ENCODE results near the gene FFAR4. TPM values are rescaled to one million over a fixed set of nuclear protein-coding genes. Genes with fewer than 3 reads are reported as not detected.

FFAR4 gene
- total RNA-seq, 2 experiments from 2014 or later, result not detected

DNA sequence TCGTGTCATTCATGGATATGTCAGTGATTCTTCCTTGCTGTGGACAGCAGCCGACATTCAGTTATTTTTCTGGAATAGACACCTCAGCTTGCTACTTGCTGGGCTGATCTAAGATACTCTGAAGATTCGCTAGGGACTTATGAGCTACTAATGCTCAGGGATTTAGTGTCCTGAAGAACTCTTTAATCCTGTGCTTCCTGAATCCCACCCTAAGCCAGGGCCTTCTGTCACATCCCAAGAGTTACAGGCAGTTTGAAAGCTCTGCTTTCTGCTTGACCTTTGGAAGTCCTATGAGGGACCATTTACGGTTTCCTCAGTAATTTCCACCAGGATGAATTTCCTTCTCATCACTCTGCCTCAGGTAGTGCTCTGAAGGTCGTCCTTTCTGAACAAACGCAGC, 45.8 kb downstream of the FFAR4 start, which contains the start of gene PDE6C:
Gene PDE6C (plus strand): TSS at position 227 of the 400 bp plus-strand sequence. CDS start 189 bp downstream, outside the sequence.
- H3K27me3 Mint-ChIP-seq (ENCODE audit: low read depth), result peaks cover 7% of the 10 kb centered on the region
- intact Hi-C loops (cut with micrococcal nuclease), result no loop called here
- no peak for DNase-seq
- H3K9me3 Mint-ChIP-seq, result peaks cover 1% of the 10 kb centered on the region
- H3K36me3 Mint-ChIP-seq (ENCODE audit: low read depth), result no peaks in the 10 kb centered on the region
- no peaks in the 10 kb centered on the region for H3K4me1 Mint-ChIP-seq (ENCODE audit: low read depth)
- H3K4me3 Mint-ChIP-seq, result no peak within 1 kb of the TSS
- CTCF ChIA-PET, result interaction anchor here (1.0 kb wide), 1 partner anchor 31 kb away, joined by 3 read pairs; no protein-coding TSS in a partner anchor
- no peak within 1 kb of the TSS for H3K27ac Mint-ChIP-seq

- Mint-ChIP-seq H3K4me3 (no peak overlapping the region), H3K4me1 (ENCODE audit: low read depth) (no peaks in the 10 kb centered on the region), H3K36me3 (ENCODE audit: low read depth) (no peaks in the 10 kb centered on the region), H3K27me3 (ENCODE audit: low read depth) (peaks cover 5% of the 10 kb centered on the region), H3K9me3 (no peaks in the 10 kb centered on the region), H3K27ac (no peak overlapping the region)
- intact Hi-C loops (cut with micrococcal nuclease), result no loop called here
- no peak for DNase-seq
- CTCF ChIA-PET, result interaction anchor here (0.6 kb wide), 1 partner anchor 1358 kb away, joined by 3 read pairs; no protein-coding TSS in a partner anchor
Measured at GRCh38 chr10:93613126-93613525, 46.7 kb downstream of the FFAR4 start.

DNA sequence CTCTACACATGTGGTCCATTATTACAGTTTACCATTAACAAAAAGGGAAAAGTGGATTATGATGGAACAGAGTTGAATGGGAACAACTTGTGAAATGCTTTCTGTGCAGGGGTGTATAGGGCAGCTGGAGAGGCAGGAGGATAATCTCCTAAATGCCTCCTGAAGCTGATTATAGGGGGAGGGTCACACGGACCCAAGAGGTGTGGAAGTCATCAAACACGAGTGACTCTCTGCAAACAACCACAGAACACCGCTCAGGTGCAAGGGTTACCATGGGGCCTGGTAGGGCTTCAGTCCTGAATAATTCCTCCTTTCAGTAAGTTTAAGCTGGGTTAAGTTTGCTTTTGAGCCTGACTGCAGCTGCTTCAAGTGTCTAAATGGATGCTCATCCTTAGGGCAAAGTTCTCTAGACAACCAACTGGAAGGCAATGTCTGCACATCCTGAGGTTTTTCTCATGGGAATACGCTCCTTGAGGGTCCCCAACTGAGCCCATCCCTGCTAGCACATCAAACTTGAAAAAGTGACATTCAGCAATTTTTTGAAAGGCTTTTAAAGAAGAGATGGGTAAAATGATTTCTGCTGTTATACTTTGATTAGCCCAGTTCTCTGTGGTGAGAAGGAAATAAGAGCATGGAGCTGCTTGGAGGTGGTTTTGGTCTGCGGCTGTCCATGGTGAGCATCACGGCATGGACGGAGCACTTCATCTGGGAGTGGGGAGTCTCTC, 47.8 kb downstream of the FFAR4 start:
- intact Hi-C loops (cut with micrococcal nuclease), result no loop called here
- CTCF ChIA-PET, result interaction anchor here (0.6 to 0.7 kb wide), 2 partner anchors 11 to 161 kb away, joined by 3 read pairs; no protein-coding TSS in a partner anchor
- Mint-ChIP-seq H3K27ac (no peak overlapping the region), H3K4me1 (ENCODE audit: low read depth) (no peaks in the 10 kb centered on the region), H3K27me3 (ENCODE audit: low read depth) (peaks cover under 1% of the 10 kb centered on the region), H3K4me3 (no peak overlapping the region), H3K9me3 (no peaks in the 10 kb centered on the region), H3K36me3 (ENCODE audit: low read depth) (no peaks in the 10 kb centered on the region)
- DNase-seq, result no peak

GRCh38 chr10:93615576-93616235, 49.2 kb downstream of the FFAR4 start:
- H3K9me3 Mint-ChIP-seq, result no peaks in the 10 kb centered on the region
- intact Hi-C loops (cut with micrococcal nuclease), result no loop called here
- no peaks in the 10 kb centered on the region for H3K4me1 Mint-ChIP-seq (ENCODE audit: low read depth)
- no peak overlapping the region for H3K4me3 Mint-ChIP-seq
- H3K27me3 Mint-ChIP-seq (ENCODE audit: low read depth), result no peaks in the 10 kb centered on the region
- no peak for DNase-seq
- H3K27ac Mint-ChIP-seq, result no peak overlapping the region
- CTCF ChIA-PET, result no interaction called here
- H3K36me3 Mint-ChIP-seq (ENCODE audit: low read depth), result no peaks in the 10 kb centered on the region

GRCh38 chr10:93620925-93621324, 54.5 kb downstream of the FFAR4 start:
- no peaks in the 10 kb centered on the region for H3K36me3 Mint-ChIP-seq (ENCODE audit: low read depth)
- intact Hi-C loops (cut with micrococcal nuclease), result no loop called here
- no peak overlapping the region for H3K4me3 Mint-ChIP-seq
- no peaks in the 10 kb centered on the region for H3K4me1 Mint-ChIP-seq (ENCODE audit: low read depth)
- CTCF ChIA-PET, result no interaction called here
- no peak overlapping the region for H3K27ac Mint-ChIP-seq
- peaks cover 5% of the 10 kb centered on the region for H3K27me3 Mint-ChIP-seq (ENCODE audit: low read depth)
- H3K9me3 Mint-ChIP-seq, result no peaks in the 10 kb centered on the region
- DNase-seq, result no peak

DNA sequence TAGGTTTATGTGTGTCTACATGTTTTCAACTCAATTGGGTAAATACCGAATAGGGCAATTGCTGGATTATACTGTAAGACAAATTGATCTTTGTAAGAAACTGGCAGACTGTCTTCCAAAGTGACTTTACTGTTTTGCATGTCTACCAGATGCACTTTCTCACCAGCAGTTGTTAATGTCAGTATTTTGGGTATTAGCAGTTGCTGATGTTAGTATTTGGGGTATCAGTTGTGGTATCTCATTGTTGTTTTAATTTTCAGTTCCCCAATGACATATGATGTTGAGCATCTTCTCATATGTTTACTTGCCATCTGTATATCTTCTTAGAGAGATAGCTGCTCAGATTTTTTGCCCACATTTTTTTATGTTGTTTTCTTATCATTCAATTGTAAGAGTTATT, 56.5 kb downstream of the FFAR4 start:
- no peak overlapping the region for H3K27ac Mint-ChIP-seq
- no peaks in the 10 kb centered on the region for H3K36me3 Mint-ChIP-seq (ENCODE audit: low read depth)
- no peaks in the 10 kb centered on the region for H3K4me1 Mint-ChIP-seq (ENCODE audit: low read depth)
- CTCF ChIA-PET, result no interaction called here
- intact Hi-C loops (cut with micrococcal nuclease), result no loop called here
- H3K9me3 Mint-ChIP-seq, result no peaks in the 10 kb centered on the region
- no peak overlapping the region for H3K4me3 Mint-ChIP-seq
- DNase-seq, result no peak
- H3K27me3 Mint-ChIP-seq (ENCODE audit: low read depth), result peaks cover 5% of the 10 kb centered on the region

DNA sequence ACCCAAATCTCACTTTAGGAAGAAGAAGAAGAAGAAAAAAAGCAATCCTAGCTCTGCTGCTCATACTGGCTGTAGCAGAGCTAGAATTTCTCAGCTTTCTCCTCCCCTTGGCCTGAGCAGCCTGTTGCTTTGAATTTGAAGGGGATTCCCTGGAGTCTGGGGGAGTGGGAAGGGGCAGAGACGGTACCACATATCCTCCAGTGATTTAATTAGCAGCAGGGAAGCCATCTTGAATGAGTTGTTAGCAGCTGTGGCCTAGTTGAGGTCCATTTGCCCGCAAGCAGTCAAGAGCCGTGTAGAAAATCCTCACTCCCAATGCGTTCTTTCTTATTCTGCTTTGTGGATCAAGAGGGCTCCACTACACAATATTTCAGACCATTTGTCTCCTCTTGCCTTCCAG, 62.4 kb downstream of the FFAR4 start:
- Mint-ChIP-seq H3K9me3 (no peaks in the 10 kb centered on the region), H3K27me3 (ENCODE audit: low read depth) (peaks cover 4% of the 10 kb centered on the region), H3K27ac (no peak overlapping the region), H3K4me1 (ENCODE audit: low read depth) (no peaks in the 10 kb centered on the region), H3K4me3 (no peak overlapping the region), H3K36me3 (ENCODE audit: low read depth) (no peaks in the 10 kb centered on the region)
- intact Hi-C loops (cut with micrococcal nuclease), result no loop called here
- DNase-seq, result no peak
- CTCF ChIA-PET, result no interaction called here

GRCh38 chr10:93629647-93630305, 63.3 kb downstream of the FFAR4 start:
- peaks cover 4% of the 10 kb centered on the region for H3K27me3 Mint-ChIP-seq (ENCODE audit: low read depth)

GRCh38 chr10:93630625-93631557, 64.4 kb downstream of the FFAR4 start:
- Mint-ChIP-seq H3K4me3 (no peak overlapping the region), H3K9me3 (no peaks in the 10 kb centered on the region), H3K27me3 (ENCODE audit: low read depth) (peaks cover 4% of the 10 kb centered on the region), H3K4me1 (ENCODE audit: low read depth) (no peaks in the 10 kb centered on the region), H3K36me3 (ENCODE audit: low read depth) (no peaks in the 10 kb centered on the region), H3K27ac (no peak overlapping the region)
- CTCF ChIA-PET, result no interaction called here
- DNase-seq, result no peak
- intact Hi-C loops (cut with micrococcal nuclease), result no loop called here

More at GRCh38 chr10:93629647-93630305, 63.3 kb downstream of the FFAR4 start:
- CTCF ChIA-PET, result interaction anchor here (0.6 kb wide), 1 partner anchor 175 kb away, joined by 4 read pairs; no protein-coding TSS in a partner anchor
- Mint-ChIP-seq H3K4me3 (no peak overlapping the region), H3K9me3 (no peaks in the 10 kb centered on the region), H3K36me3 (ENCODE audit: low read depth) (no peaks in the 10 kb centered on the region), H3K4me1 (ENCODE audit: low read depth) (no peaks in the 10 kb centered on the region), H3K27ac (no peak overlapping the region)
- intact Hi-C loops (cut with micrococcal nuclease), result no loop called here
- no peak for DNase-seq
